Fibroblast of gingiva (primary cell): ENCODE measurements around the gene TBC1D26.
A peak's percentile ranks its signal among the peaks of the same experiment; 100 is the strongest.
"Not testable (repeated sequence)": the region's sequence is repeated elsewhere in the genome, so short reads cannot be mapped to it uniquely, and the experiment has no call there.

Experiments
- DNase-seq: peaks from one replicate; pipeline ENCODE4 v3.0.0-alpha.2; 2011; ENCODE audit warnings: low read depth

The TBC1D26 gene

GRCh38 chr17:15731900-15732299 lies at the start of gene TBC1D26:
Gene TBC1D26, plus strand, starts transcription at chr17:15732283. Its CDS starts 3,066 bp downstream, at chr17:15735349.
- not testable (repeated sequence) for DNase-seq

DNA sequence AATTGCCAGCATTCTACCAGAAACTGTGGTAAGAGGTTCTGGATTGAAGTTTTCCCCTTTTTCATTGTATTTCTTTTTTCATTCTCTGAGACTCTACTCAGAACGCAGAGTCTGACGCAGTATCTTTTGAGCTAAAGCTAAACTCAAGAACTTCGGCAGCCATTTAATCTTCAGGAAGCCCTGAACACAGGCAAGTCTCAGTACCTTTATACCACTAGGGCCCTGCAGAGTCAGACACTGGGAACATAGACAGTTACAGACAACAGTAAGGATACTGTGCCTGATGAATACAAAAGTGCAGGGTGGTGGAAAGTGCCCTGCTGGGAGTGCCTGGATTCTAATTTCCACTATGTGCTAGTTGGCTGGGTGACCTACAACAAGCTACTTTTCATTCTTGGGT lies 48.9 kb upstream of the TBC1D26 start:
- DNase-seq: not testable (repeated sequence)

DNA sequence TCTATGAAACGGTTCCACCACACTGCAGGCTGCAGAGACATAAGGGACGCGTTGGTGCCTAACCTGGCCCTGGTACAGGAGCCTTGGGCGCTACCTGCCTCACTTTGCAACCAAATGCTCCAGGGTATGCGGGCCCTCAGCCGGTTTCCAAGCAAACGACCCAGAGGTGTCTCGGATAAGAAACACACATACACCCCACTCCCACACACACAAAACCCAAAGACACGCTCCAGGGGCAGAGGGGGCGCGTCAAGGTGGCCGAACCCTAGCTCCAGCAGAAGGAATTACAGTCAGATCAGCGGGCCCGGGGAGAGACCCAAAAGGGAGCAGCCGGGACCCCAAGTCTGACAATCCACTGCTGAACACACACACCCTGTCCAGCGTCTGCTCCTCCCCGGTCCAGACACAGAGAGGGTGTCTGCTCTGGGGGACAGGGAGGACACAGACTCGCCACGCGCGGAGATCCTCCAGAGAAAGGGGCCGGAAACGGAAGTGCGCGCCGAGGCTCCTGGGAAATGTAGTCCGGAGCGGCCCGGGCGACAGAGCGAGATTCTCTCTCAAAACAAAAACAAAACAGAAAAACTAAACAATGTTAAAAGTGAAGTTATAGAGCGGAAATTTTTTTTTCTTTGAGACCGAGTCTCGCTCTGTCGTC lies 48.1 kb upstream of the TBC1D26 start, which contains the start of gene TRIM16:
TRIM16 (minus strand) TSS at position 488 of the 655 bp plus-strand sequence. CDS start 32,702 bp downstream, outside the sequence.
- DNase-seq: peak; percentile 51

DNA sequence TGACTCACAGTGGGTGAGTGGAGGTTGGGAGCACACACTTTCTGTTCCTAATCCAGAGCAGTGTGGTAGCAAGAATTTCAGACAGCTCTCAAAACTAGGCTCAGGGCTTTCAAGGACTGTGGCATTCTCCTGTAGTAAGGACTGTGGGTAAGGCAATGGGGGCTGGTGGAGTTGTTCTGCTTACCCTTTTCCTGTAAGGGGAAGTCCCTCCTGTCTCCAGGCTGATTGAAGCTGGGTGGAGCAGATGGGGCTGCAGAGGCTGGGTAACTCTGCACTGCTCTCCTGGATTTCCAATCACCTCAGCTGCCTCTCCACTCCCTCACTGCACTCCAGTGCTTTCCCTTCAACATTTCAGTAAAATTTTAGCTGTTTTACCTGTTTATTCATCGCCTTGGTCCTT lies 44.6 kb upstream of the TBC1D26 start:
- not testable (repeated sequence) for DNase-seq

GRCh38 chr17:15698967-15699366 lies 33.1 kb upstream of the TBC1D26 start:
- not testable (repeated sequence) for DNase-seq

GRCh38 chr17:15699413-15699924 lies 32.6 kb upstream of the TBC1D26 start, which contains the start of gene ZNF286A:
Gene ZNF286A, plus strand, starts transcription at chr17:15699752. Its CDS starts 578 bp downstream, at chr17:15700330.
- DNase-seq: peak; percentile 100

DNA sequence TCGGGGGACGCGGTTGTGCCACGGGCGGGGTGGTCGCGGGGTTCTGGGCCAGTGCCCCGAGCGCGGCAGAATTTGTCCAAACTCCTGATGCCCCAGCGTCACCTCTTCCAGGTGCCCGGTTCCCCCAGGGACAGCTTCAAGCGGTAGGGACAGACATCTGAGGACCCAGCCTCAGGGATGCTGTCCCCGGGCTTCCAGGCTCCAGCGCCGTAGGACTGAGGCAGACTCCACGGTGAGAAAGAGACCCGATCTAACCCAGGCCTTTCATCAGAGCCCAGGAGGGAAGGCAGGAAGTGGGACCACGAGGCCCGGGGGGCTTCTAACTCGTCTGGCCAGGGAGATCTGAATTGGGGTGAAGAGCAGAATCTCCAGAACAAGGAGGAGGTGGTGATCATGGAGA lies 32.1 kb upstream of the TBC1D26 start:
- DNase-seq: not testable (repeated sequence)

DNA sequence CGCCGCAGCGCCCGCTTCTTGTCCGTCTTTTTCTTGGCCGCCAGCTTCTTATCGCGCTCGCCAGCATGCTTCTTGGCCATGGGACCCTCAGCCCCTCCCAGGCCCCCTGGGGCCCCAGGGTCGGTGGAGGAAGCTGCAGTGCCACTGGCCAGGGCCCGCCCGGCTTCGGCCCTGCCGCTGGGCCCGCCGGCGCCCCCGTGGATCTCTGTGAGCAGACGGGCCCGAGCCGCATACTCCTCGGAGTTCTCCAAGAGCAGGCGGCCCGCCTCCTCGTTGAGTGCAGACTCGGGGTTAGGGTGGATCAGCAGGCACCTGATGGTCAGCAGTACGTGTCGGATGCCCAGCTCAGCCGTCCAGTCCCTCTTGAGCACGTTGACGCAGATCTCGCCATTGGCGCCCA lies 27.8 kb upstream of the TBC1D26 start:
- not testable (repeated sequence) for DNase-seq

DNA sequence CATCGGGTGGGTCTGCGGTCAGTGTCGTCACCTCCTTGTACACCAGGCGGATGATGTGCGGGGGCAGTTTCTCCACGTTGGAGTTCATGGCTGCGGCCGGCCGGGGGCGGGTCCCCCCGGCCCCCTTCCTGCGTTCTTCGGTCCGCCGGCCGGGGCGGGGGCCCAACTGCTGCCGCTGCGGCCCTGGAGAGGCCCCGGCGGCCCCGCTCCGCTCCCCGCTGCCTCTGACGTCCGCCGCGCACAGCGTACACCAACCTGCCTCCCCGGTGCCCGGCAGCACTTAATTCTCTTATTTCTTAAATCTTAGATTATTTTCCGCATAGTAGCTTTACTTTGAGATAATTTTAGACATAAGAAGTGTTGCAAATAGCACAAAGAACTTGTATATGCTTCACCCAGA lies 27.3 kb upstream of the TBC1D26 start:
- not testable (repeated sequence) for DNase-seq

- DNase-seq: not testable (repeated sequence)
Measured at GRCh38 chr17:15708879-15709278, 23.2 kb upstream of the TBC1D26 start.

GRCh38 chr17:15716601-15717563 lies 15.2 kb upstream of the TBC1D26 start:
- not testable (repeated sequence) for DNase-seq

GRCh38 chr17:15730535-15730934 lies 1.5 kb upstream of the TBC1D26 start:
- not testable (repeated sequence) for DNase-seq

GRCh38 chr17:15733174-15733789 lies 1.2 kb downstream of the TBC1D26 start:
- not testable (repeated sequence) for DNase-seq

DNA sequence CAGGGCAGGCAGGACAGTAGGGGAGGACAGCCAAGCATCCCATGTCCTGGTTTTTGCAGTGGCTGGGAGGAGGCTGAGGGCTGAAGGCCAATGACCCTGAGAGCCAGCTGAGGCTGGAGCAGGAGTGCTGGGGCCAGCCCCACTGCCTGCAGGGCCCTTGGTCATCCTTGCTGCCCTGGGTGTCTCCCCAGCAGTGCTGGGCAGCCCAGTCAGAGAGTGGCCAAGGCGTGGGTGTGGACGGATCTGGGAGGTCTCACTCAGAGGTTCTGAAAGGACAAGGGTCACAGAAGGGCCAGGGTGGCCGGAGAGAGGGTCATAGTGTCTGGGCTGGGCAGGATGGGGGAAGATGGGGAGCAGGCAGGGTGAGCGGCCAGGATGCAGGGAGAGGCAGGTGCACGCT lies 4.5 kb downstream of the TBC1D26 start:
- not testable (repeated sequence) for DNase-seq

GRCh38 chr17:15738066-15738465 lies 6.0 kb downstream of the TBC1D26 start:
- no peak for DNase-seq

DNA sequence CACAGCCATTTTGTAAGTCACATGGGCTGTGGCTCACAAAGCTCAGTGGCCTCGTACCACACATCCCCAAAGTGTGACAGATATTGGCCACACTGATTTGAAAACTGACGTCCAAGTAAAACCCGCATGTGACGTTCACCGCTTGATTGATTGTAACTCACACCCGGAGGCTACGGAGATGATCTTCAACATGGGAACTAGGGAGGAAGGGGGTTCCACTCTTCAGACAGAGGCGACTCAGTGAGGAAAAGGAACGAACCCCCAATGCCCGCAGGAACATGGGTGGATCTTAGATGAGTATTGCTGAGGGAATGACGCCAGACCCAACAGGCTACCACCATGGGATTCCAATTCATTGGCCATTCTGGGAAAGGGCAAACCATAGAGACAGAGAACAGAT lies 7.2 kb downstream of the TBC1D26 start:
- DNase-seq: not testable (repeated sequence)

DNA sequence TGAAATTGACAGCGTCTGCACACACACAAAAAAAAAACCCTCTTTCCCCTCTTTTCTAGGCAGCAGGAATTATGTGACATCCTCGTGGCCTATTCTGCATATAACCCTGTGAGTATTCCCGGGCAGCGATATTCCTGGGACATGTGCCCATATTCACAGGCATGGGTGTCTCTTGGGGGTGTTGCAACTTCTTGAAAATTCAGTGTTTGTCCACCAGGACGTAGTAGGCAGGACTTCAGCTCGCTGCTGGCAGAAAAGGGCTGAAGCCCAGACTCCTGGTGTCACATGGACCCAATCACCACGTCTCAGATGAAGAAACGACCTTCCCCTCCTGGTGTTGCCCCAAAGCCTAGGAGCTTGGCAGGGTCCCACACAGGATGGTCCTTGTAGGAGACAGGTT lies 8.0 kb downstream of the TBC1D26 start:
- DNase-seq: peak; percentile 43

DNA sequence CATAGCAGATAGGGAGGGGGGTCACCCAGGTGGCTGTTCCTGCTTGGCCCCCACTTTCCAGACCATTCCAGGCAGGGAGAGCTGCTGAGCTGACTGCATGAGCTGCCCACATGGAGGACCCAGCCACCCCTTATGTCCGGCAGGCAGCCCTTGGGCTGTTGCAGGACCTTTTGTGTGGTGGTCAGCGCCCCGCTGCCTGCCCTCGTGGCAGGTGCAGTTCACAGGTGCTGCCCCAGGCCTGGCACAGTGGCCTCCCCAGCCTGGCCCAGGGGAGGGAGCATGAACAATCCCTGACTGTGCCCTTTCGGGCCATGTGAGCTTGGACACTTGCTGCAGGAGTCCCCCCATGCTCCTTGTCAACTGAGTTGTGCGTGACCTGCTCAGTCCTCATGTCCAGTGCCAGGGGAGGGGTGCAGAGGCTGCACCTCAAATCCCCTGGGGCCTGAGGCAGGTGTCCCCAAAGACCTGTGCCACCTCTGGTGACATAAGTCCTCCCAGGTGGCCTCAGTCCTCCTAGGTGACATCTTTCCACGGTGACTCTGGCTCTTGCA lies 8.6 kb downstream of the TBC1D26 start:
- DNase-seq: no peak

DNA sequence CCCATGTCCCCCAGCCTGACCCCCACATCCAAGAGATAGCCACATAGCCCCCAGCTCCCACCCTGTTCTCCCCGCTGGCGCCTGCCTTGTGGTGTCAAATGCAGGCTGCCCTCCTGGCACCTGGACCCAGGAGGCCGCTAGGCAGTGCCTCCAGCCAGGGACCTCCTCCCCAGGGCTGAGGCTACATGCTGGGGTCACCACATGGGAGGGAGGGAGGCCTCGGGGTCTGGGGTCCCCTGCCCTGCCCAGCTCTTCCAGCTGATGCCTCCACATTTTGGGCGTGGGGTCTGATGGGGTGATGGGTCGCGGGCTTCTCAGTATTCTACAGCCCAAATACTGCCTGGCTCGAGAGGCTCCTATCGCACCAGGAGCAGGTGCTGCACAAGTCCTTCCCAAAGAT lies 9.5 kb downstream of the TBC1D26 start:
- DNase-seq: no peak

- DNase-seq: no peak
Measured at GRCh38 chr17:15742051-15742795, 10.1 kb downstream of the TBC1D26 start.

- no peak for DNase-seq
Measured at GRCh38 chr17:15742921-15743320, 10.8 kb downstream of the TBC1D26 start.
